HG02610 (cell line): ENCODE measurements around the gene OPA3.

Experiments
- ATAC-seq: cut with Tn5 transposase; IDR thresholded peaks from one replicate; pipeline ENCODE4 v1.9.1; 2021; ENCODE audit warnings: mild to moderate bottlenecking, moderate library complexity; ENCODE audit not compliant: unreplicated experiment

Gene OPA3

DNA sequence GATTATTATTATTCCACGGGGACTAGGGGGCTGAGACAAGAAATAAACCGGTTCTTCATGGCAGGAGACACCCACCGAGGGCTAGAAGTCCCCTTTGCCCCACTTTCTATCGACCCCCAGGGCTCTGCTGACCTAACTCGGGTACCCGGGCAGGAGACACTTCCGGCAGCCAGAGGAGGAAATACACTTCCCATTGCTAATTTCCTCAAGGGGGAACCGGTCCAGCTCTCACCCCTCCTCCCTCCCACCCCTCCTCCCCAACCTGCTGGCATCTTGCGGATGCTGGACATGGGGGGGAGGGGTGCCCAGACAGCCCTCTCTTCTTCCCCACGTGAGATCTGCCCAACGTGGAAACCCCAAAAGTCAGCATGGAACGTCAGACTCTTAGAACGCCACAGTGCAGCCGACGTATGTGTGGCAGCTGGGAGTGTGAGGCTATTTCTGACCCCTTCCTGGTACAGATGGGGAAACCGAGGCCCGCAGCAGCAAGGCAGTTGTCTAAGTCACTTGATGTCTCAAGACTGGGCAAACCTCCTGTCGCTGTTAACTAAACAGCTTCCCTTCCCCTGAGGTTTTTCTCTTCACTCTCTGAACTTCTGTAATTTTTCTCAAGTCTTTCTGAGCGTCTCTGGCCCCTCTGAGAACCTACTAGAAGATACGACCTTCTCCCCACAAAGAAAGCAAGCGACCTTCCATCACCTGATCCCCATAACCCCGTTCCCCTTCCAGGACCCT is 13.8 kb upstream of the OPA3 start:
- ATAC-seq, result no peak

DNA sequence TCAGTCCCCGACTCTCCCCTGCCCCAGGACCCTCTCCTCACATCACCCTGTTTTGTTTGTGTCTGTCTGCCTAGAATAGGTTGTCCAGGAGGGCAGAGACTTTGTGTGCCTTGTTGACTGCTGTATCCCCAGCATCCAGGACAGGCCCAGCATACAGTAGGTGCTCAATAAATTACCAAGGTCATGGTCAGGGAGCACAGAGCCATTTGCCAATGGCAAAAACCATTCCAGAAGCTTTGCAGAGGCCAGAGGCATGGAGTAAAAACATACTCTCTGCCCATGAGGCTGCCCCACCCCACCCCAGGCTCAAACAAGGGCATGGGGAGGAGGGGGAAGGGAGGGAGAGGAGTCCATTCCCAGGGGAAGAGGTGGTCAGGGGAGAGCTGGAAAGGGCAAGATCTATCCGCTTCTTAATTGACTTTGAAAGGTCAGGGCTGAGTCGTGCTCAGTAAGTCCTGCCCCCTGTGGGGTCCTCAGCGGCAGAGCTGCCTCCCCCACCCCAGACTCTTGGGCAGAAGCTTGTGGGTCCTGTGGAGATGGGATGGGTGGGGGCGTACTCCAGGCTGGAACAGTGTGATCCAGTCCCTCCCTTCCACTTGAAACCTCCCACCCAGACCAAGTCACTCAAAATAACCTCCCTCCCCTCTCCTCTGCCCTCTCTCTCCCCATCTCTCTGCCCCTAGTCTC is 13.0 kb upstream of the OPA3 start:
- no peak for ATAC-seq

DNA sequence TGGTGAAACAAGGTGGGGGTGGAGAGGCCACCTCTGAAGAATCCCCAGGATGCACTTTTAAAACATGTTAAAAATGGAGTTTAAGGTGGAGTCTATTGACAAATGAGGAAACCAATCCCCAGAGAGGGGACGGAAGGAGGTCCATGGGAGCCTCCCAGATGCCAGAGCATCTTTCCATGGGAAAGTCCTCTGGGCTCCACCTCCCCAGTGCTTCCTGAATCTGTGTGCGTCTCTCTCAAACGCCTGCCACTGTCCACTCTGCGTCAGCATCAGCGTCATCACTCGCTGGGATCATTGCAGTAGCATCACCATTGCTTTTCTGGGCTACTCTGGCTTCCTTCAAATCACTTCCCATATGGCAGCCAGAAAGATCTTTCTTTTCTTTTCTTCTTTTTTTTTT is 11.2 kb upstream of the OPA3 start:
- ATAC-seq, result no peak

DNA sequence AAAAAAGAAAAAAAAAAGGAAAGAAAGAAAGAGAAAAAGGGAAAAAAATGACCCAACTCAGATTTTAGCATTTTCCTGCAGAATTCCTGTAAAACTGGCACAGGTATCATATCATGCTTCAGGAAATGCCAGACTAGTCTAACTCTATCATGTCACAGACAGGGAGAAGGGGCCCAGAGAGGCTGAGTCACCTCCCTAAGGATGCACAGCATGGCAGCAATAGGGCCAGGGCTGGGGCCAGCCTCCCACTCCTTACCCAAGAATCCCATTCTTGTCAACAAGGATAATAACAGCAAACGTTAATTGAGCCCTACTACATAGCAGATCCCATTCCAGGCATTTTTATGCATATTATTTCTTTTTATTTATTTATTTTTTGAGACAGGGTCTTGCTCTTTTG is 8.9 kb upstream of the OPA3 start:
- ATAC-seq, result no peak

DNA sequence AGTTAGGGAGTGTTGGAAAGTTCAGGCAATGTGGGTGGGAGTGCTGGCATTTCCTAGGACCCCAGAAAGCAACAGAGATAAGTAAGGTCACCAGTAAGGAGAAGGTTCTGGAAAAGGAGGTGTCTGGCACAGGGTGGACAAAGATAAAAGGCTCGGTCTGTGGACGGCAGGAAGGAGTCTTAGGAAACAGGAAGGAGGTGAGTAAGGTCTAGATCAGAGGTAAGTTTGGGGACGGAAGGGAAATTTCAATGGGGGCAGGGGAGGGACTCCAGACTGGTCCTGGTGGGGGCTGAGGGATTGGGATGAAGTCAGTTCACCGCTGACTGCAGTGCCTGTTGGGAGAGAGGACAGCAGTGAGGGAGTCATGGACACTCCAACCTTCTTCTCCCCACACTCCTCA is 7.8 kb upstream of the OPA3 start:
- ATAC-seq, result no peak

DNA sequence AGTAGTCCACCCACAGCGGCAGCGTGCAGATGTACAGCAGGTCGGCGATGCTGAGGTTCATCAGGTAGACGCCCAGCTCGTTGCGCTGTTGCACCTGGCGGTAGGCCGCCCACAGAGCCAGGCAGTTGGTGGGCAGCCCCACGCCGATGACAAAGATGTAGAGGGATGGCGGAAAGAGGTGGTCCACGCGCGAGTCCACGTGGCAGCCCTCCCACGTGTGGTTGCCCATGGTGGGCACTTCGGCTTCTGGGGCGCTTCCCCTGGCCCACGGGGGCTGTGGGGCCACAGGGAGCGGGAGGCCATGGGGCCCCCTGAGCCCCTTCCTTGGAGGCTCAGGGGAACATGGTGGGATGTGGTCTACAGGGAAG is 7.0 kb upstream of the OPA3 start:
- no peak for ATAC-seq

DNA sequence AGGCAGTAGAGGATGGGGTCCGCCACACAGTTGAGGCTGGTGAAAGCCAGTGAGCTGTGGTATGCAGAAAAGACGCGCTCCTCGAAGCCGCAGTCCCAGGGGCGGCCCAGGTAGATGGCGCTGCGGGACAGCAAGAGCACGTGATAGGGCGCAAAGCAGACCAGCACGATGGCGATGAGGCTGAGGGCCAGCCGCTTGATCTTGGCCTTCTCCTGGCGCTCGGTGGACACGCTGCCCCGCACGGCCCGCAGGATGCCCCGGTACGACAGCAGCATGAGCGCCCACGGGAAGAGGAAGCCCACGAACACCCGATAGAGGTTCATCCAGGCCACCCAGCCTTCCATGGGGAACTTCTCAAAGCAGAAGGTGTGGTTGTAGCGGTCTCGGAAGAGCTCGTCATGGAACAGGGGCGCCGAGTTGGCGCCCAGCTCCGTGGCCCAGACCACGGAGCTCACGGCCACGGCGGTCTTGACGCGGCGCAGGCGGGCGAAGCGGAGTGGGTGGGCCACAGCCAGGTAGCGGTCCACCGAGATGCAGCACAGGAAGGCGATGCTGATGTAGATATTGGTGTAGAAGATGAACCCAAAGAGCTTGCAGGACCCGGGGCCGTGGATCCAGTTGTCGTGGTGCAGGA is 6.5 kb upstream of the OPA3 start:
- no peak for ATAC-seq

DNA sequence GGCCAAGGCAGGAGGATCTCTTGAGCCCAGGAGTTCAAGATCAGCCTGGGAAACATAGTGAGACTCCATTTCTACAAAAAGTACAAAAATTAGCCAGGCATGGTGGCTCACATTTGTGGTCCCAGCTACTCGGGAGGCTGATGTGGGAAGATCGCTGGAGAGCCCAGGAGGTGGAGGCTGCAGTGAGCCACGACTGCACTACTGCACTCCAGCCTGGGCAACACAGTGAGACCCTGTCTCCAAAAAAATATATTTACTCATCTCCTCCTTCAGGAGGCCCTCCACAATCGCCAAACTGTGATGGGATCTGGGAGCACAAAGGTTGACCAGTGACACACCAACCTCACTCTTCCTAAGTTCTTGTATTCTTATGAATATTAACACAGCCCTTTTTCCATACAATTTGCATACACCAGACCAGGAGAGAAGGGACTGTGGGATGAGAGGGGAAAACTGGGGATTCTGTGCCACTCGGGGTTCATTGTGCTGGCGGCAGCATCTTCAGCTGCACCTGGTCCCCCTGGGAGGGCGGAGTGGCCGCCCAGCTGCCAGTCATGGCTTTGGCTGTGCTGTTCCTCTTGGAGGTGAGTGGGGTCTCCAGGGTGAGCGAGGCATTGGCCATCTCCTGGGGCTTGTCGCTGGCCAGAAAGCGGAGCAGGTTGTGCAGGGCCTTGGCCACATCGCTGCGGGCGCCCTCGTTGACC is 5.8 kb upstream of the OPA3 start:
- ATAC-seq, result no peak

DNA sequence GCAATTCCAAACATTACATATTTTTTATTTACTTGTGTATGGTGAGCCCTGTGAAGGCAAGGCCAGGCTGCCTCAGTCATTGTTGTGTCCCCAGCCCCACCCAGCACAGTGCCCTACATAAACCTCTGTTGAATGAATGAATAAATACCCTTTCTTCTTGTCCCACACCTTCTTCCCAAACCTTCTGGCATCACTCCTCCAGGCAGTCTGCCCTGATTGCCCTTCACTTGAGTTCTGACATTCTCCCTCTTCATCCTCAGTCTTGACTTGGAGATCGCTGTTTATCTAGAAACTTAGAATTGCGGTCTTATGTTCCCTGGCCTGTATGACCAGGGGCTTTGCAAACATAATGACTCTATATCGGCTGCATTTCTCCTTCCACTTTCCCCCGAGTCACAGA is 5.2 kb upstream of the OPA3 start:
- ATAC-seq, result no peak

DNA sequence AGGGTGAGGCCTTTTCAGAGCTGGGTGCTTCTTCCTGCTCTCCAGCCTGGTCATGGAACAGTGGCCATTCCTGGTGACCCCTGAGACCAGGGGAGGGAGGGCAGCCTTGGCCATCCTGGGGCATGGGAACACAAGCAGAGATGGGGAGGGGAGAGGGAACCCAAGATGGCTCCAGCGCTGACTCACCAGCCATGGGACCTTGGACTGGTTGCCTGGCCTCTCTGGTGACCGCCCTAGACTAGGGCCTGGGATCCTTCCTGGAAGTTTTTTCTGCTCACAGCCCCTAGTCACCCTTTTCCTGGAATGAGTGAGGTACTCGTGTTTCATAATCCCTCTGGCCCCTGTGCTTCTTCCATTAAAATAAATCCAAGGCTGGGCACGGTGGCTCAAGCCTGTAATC is 3.3 kb upstream of the OPA3 start:
- ATAC-seq, result no peak

DNA sequence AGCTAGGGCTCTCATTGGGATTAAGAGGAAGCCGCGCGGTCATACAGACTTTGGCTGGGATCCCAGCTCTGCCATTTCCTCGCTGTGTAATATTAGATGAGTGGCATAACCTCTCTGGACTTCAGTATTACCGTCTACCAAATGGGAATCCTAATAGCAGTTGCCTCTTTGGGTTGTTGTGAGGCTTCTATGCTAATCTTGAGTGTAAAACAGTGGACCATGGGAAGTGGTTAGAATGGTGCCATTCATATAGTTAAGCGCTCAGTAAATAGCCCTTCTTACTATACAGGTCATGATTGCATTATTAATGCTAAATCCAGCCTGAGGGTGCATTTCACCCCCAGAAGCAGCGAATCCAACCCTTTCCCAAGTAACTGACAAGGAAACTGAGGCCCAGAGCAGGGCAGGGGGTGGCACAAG is 566 bp upstream of the OPA3 start:
- no peak for ATAC-seq

DNA sequence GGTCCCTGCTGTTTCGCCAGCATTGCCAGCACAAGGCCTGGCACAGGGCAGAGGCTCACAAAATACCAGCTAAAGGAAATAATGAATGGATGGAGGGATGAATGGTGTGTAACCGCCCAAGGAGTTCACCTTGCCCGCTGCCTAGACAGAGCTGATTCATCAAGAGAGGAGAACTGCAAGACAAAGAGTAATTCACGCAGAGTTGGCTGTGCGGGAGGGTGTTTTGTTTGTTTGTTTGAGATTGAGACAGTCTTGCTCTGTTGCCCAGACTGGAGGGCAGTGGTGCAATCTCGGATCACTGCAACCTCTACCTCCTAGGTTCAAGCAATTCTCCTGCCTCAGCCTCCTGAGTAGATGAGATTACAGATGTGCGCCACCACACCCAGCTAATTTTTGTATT is 3.0 kb downstream of the OPA3 start:
- no peak for ATAC-seq

DNA sequence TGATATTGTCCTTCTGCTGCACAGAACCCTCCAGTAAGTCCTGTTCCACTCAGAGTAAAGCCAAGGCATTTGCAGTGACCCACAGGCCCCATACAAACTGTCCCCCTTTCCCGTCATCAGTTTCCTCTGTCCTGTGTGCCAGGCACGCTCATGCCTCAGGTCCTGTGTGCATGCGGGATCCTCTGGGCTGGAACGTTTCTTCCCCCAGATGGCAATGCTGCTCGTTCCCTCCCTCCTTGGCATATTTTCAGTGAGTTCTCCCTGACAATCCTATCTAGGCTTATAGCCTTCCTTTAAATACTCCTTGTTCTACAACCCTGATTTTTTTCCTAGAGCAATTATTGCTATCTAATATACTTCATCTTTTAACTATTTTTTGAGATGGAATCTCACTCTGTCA is 5.7 kb downstream of the OPA3 start:
- ATAC-seq, result no peak

DNA sequence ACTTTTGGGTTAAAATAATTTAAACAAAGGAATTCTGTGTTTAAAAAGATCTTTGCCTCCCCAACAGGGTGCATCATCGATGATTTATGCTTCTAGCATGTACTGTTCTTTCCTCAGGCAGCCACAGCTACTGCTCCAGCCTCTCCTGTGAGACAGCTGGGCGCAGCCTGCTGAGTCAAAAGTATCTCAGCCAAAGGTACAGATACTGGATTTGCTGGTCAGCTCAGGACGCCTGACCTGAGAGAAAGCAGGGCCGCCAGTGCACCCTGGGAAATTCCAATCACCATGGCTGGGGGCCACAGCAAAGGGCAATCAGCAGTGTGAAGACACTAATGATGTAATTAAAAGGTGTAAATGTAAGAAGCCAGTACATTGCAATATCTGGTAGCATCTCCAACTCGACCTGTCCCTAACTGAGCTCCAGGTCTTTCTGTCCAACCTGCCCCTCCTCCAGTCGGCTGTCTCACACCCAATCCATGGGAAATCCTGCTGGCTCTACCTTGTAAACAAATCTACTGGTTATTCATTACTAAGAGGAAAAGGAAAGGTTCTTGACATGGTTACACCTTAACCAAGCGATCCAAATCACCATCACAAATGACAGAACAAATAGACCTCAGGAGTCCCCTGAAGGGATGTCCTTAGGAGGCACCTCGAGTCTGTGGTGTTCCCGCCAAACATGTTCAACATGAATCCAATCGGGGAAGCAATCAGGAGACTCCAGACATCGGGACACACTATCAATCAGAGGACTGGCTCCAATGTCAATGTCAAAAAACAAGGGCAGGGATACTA is 7.3 kb downstream of the OPA3 start:
- ATAC-seq, result no peak

DNA sequence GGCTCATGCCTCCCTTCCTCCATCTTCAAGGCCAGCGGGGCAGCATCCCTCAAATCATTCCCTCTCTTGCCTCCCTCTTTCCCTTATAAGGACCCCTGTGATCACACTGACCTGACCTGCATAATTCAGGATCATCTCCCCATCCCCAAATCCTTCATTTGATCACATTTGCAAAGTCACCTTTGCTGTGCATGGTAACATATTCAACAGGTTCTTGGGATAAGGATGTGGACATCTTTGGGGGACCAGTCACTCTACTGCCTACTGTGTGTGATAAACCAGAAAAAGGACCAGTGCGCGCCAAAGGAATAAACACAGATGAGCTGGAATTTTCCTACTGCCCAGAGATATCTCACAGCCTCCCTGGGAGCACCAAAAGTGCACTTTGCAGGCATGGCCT is 7.9 kb downstream of the OPA3 start:
- no peak for ATAC-seq

DNA sequence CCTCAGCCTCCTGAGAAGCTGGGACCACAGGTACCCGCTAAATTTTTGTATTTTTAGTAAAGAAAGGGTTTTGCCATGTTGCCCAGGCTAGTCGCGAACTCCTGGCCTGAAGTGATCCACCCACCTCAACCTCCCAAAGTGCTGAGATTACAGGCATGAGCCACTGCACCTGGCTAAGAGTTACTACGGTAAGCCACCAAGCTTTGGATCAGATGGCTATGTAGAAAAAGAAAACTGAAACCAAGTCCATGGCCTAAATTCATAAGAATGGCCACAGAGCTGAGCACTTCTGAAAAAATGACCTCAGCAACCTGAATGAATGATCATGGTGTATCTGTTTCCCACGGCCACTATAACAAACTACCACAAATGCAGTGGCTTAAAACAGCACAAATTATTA is 9.4 kb downstream of the OPA3 start:
- no peak for ATAC-seq

DNA sequence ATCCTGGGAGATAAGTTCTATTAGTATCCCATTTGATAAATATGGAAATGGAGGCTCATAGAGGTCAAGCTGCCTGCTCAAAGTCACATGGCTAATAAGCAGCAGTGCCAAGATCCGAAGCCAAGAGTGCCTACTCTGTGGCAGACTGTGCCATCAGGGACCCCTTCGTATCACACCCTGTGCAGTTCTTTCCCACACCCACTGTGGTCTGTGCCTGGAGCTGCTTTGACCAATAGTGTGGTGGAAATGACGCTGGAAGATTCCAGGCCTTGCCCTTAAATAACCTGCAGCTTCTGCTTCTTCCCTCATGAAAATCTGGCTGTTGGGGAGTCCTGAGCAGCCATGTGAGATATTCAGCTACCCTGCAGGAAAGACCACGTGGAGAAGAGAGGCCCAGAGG is 10.1 kb downstream of the OPA3 start:
- ATAC-seq, result no peak

DNA sequence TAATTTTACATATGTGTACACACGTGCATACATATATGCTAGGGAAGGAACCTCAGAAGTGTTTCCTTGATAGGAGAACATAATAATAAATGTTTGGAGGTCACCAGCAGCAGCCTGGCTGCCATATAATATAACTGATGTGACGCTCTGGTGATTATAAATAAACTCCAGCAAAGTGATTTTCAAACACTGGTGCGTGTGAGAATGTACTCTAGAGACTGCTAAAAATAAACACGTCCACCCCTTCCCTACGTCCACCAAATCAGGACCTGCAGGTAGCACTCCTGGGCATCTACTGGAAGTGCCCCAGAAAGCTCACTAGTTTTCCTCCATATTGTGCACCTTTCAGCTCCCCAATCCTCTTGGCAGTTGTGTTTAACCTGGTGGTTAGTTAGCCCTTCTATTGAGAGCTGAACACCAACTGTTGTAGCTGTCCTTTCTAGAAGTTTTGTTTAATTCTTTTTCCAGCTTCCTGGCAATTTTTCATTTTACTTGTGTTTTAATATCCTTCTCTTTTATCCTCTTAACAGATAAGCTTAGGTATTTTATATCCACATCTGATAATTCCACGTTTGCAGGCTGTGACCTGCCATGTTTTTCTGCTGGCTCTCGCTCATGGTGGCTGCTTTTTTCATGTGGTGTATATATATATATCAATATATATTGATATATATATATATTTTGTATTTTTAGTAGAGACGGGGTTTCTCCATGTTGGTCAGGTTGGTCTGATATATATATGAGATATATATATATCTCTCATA is 13.0 kb downstream of the OPA3 start:
- no peak for ATAC-seq

DNA sequence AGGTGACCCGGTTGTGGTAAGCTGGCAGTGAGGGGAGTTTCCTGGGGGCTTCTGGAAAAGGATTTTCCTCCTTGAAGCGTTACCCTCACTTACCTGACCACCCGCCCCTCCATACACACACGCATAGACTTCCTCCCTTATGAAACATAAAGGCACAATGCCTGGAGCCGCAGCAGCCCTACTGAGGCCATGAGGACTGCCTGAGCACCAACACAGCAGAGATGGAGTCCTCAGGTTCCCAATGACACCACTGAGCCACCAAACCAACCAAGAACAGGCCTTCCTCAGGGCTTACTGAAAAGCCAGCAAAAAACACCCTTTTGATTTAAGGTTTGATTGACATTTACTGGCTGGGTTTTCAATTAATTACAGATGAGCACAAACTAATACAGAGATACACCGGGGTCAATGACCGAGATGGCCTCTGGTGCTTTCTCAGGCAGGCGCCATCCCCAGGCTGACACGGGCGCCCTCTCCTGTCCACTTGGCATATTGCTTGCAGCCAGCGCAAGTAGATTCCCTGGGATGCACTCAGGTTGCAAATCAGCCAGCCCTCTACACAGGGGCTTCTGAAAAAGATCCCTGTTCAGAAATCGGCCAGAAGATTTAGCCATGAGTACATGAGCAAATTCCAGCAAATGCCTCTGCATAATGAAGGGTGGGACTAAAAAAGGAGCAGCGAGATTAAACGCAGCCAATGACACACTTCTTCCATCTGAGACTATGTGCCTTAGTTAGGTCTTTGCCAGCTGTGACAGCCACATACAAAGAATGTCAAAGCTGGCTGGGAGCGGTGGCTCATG is 14.8 kb downstream of the OPA3 start:
- no peak for ATAC-seq
